Vagina (tissue), 2 donors: Measurements from ENCODE around the gene IL18RAP. TPM values are rescaled to one million over a fixed set of nuclear protein-coding genes. Genes with fewer than 3 reads are reported as not detected.

ENCODE experiments used
- DNase-seq, 2 donors: peaks; one replicate each; pipeline ENCODE4 v3.0.0-alpha.2; 2017; ENCODE audit errors: extremely low spot score in 2 of 2
- H3K27ac ChIP-seq: fragments of 200-600 bp; sonication (generic); one replicate; pipeline ENCODE4 v1.5.1; 2019
- H3K27me3 ChIP-seq: fragments of 200-600 bp; sonication (generic); one replicate; pipeline ENCODE4 v1.5.1; 2019
- H3K36me3 ChIP-seq, 2 donors: fragments of 200-600 bp; sonication (generic); one replicate each; pipeline ENCODE4 v1.5.1; 2017 to 2019
- H3K4me1 ChIP-seq: fragments of 200-600 bp; sonication (generic); one replicate; pipeline ENCODE4 v1.5.1; 2019
- H3K4me3 ChIP-seq, 2 donors: fragments of 200-600 bp; sonication (generic); 1 replicate in 1 of 2; 2 replicates in 1 of 2; pipeline ENCODE4 v1.5.1; 2016 to 2019
- H3K9me3 ChIP-seq: fragments of 200-600 bp; sonication (generic); one replicate; pipeline ENCODE4 v1.5.1; 2019
- CTCF ChIP-seq, 3 experiments: fragments of 450-650 bp in 2 of 3; fragments of 200-600 bp in 1 of 3; sonication (generic) in 1 of 3; IDR thresholded peaks; one replicate each; pipeline ENCODE4 v1.5.1; 2017 to 2019; ENCODE audit warnings: antibody characterized with exemption in 3 of 3, mild to moderate bottlenecking in 2 of 3, moderate library complexity in 2 of 3
- POLR2A ChIP-seq, 2 donors: fragments of 450-650 bp; IDR thresholded peaks; one replicate each; pipeline ENCODE4 v1.6.1; 2017; ENCODE audit warnings: antibody characterized with exemption in 2 of 2, mild to moderate bottlenecking in 2 of 2, moderate library complexity in 2 of 2
- POLR2AphosphoS5 ChIP-seq, 2 donors: sonication (generic); formaldehyde crosslinking; IDR thresholded peaks; one replicate each; pipeline ENCODE4 v1.9.0; 2017; ENCODE audit warnings: antibody characterized with exemption in 2 of 2, mild to moderate bottlenecking in 2 of 2, low read depth in 1 of 2; ENCODE audit not compliant: insufficient read depth in 1 of 2
- intact Hi-C: fragments of 100-400 bp; cut with DNase I; formaldehyde crosslinking; loops from one replicate; pipeline ENCODE4 v1.15.1; 2023
- total RNA-seq: library from RNA; depleted of rRNA; stranded (reverse); fragments of >200 nt; gene quantifications from one replicate; pipeline ENCODE4 v1.2.3, GENCODE V29; 2016

The IL18RAP gene
- total RNA-seq, result 5.9 TPM

GRCh38 chr2:102422910-102423309, at the start of gene IL18RAP:
Gene IL18RAP (plus strand): TSS chr2:102423160. CDS start chr2:102423278, 118 bp downstream.
- Histone ChIP-seq H3K4me1 (no peaks in the 10 kb centered on the region), H3K9me3 (no peaks in the 10 kb centered on the region), H3K4me3 (no peak within 1 kb of the TSS), H3K36me3 (no peaks in the 10 kb centered on the region), H3K27ac (no peak within 1 kb of the TSS), H3K27me3 (no peaks in the 10 kb centered on the region)
- TF ChIP-seq POLR2A (IDR thresholded peaks at IDR 0.05) (no peak), CTCF (IDR thresholded peaks at IDR 0.05) (no peak), POLR2AphosphoS5 (IDR thresholded peaks at IDR 0.05; ENCODE audit: insufficient read depth in 1 of 2, low read depth in 1 of 2) (no peak)
- DNase-seq, result no peak
- intact Hi-C loops, result no loop called here

GRCh38 chr2:102376052-102376591, 46.8 kb upstream of the IL18RAP start:
- intact Hi-C loops, result no loop called here
- no peak for DNase-seq
- TF ChIP-seq CTCF (IDR thresholded peaks at IDR 0.05), result no peak
- TF ChIP-seq POLR2A (IDR thresholded peaks at IDR 0.05), result no peak
- TF ChIP-seq POLR2AphosphoS5 (IDR thresholded peaks at IDR 0.05; ENCODE audit: insufficient read depth in 1 of 2, low read depth in 1 of 2), result no peak

GRCh38 chr2:102383722-102384121, 39.2 kb upstream of the IL18RAP start:
- Histone ChIP-seq H3K36me3 (no peaks in the 10 kb centered on the region), H3K4me1 (no peaks in the 10 kb centered on the region), H3K9me3 (peaks cover 5% of the 10 kb centered on the region), H3K27ac (no peak overlapping the region), H3K27me3 (no peaks in the 10 kb centered on the region), H3K4me3 (no peak overlapping the region)
- intact Hi-C loops, result no loop called here
- no peak for DNase-seq
- TF ChIP-seq POLR2A (IDR thresholded peaks at IDR 0.05) (no peak), CTCF (IDR thresholded peaks at IDR 0.05) (no peak), POLR2AphosphoS5 (IDR thresholded peaks at IDR 0.05; ENCODE audit: insufficient read depth in 1 of 2, low read depth in 1 of 2) (no peak)

More at GRCh38 chr2:102376052-102376591, 46.8 kb upstream of the IL18RAP start:
- Histone ChIP-seq H3K27ac (no peak overlapping the region), H3K9me3 (no peaks in the 10 kb centered on the region), H3K4me1 (no peaks in the 10 kb centered on the region), H3K4me3 (no peak overlapping the region), H3K27me3 (no peaks in the 10 kb centered on the region), H3K36me3 (no peaks in the 10 kb centered on the region)

GRCh38 chr2:102385522-102385921, 37.4 kb upstream of the IL18RAP start:
- no peak for TF ChIP-seq CTCF (IDR thresholded peaks at IDR 0.05)
- TF ChIP-seq POLR2AphosphoS5 (IDR thresholded peaks at IDR 0.05; ENCODE audit: insufficient read depth in 1 of 2, low read depth in 1 of 2), result no peak
- no peak for TF ChIP-seq POLR2A (IDR thresholded peaks at IDR 0.05)
- H3K36me3 ChIP-seq, result no peaks in the 10 kb centered on the region
- intact Hi-C loops, result no loop called here
- no peaks in the 10 kb centered on the region for H3K27me3 ChIP-seq
- no peaks in the 10 kb centered on the region for H3K4me1 ChIP-seq
- H3K4me3 ChIP-seq, result no peak overlapping the region
- DNase-seq, result no peak
- no peak overlapping the region for H3K27ac ChIP-seq
- H3K9me3 ChIP-seq, result peaks cover 5% of the 10 kb centered on the region

- TF ChIP-seq POLR2AphosphoS5 (IDR thresholded peaks at IDR 0.05; ENCODE audit: insufficient read depth in 1 of 2, low read depth in 1 of 2), result no peak
- no peak for TF ChIP-seq POLR2A (IDR thresholded peaks at IDR 0.05)
- TF ChIP-seq CTCF (IDR thresholded peaks at IDR 0.05), result no peak
- Histone ChIP-seq H3K9me3 (peaks cover 5% of the 10 kb centered on the region), H3K27me3 (no peaks in the 10 kb centered on the region), H3K36me3 (no peaks in the 10 kb centered on the region), H3K4me1 (no peaks in the 10 kb centered on the region), H3K4me3 (no peak overlapping the region), H3K27ac (no peak overlapping the region)
- DNase-seq, result no peak
- intact Hi-C loops, result no loop called here
These were observed 37.0 kb upstream of the IL18RAP start for GRCh38 chr2:102386004-102386403.
